GM19239 (cell line): ENCODE results near the gene SLC38A8.
A peak's percentile ranks its signal among the peaks of the same experiment; 100 is the strongest.

Experiments
- DNase-seq: peaks from one replicate; pipeline ENCODE4 v3.0.0; 2011; ENCODE audit warnings: low spot score; ENCODE audit not compliant: insufficient read length
- FAIRE-seq: peaks from 2 replicates; lab custom pipeline; 2011; peaks lifted over from hg19 to GRCh38; lab: Jason Lieb, UNC

Gene SLC38A8

DNA sequence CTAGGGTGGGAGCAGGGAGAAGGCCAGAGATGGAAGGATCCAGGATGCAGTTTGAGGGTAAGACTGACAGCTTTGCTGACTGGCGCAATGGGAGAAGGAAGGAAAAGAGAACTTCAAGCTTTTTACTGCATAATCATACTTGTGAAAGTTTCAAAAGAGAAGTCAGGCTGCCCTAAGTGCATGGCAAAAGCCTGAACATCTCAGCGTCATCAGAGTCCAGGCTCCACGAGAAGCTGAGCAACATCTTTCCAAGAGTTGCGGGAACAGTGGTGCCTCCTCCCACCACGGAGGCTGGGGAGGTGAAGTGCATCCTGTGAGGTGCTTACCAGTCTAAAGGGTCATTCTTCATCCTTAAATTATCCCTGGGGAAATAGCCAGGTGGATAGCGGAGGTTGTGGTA is 26.9 kb upstream of the SLC38A8 start:
- DNase-seq, result no peak
- no peak for FAIRE-seq

DNA sequence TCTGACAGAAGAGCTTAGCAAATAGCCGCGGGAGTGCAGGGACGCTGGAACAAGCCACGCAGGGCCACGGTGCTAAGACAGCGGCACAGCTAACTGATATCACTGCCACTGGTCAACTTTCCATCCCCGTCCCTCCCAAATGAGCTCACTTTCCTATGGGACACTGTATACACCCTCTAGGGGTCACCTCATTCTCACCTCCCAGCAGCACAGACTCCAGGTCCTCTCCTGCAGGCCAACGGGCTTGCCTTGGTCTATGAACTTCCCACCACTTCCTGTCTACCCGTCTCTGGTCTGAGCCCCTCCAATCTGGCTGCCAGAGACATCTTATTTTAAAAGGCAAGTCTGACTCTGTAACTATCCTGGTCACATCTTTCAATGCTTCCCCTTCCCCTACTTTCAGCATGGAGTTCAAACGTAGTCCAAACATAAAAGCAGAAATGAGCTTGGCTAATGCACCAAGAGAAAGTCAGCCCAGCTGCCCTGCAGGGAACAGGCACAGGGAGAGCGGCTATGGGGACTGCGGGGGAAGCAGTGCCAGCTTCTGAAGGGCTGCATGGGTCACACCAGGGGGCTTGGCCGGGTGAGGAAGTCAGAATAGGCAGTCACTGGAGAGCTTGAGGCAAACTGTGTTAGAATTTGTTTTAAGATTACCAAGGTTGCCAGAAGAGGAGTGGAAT is 26.3 kb upstream of the SLC38A8 start:
- DNase-seq (no peak), FAIRE-seq (no peak)

DNA sequence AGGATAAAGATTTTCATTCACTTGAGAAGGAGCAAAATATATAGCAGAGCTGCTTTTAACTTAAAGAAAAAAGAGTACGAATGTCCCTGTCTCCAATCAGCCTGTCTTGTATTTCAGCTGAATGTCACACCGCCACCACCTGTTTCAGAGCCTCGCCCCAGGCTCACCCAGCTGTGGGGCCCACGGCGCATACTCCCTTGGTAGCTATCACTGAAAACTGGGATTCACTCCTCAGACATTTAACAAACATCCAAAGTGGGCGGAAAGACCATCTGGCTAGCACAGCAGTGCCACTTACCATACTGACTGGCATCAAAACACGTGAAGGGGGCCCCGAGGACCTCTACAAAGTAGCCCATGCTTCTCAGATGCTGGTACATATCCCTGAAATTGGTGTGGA is 25.4 kb upstream of the SLC38A8 start:
- no peak for DNase-seq
- FAIRE-seq, result no peak

DNA sequence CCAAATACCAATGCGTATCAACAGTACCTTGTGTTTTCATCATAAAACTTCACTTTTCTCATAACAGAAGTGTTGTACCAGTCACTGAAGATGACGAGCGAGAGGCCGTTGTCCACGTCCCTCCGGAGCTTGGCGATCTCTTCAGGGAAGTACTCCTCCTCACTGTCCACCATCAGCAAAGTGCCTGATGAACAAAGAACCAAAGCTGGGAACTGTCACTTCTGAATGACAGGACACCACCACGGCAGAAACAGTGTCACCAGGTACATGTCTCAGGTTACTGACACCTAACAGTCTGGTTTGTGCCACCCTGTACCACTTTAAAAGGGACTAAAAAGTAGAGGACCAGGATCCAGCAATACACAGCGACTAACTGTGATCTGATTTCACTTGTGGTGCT is 25.0 kb upstream of the SLC38A8 start:
- FAIRE-seq (no peak), DNase-seq (no peak)

DNA sequence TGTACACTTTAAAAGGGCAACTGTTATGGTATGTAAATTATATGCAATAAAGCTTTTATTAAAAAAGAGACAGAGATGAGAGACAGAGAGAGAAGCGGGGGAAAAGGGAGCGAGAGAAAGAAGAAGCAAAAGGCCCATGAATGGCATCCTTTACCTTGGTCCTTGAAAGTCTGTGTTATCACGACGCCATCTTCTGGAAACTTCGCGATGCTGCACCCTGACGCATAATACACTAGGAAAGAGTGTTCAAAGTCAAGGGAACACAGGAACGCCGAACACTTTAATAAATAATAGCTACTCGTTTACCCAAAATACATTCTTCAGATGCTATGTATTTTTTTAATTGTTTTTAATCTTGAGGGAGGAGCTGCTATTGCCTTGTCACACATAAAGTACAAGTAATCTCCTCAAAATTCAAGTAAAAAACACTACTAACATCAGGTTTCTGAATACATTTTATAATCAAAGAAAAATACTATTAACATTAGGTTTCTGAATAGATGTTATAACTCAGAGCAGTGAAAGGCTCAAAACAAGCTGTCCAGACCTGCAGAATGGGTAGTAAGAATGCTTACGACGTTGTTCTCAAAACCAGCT is 23.0 kb upstream of the SLC38A8 start:
- FAIRE-seq, result peak; percentile 8
- DNase-seq, result no peak

DNA sequence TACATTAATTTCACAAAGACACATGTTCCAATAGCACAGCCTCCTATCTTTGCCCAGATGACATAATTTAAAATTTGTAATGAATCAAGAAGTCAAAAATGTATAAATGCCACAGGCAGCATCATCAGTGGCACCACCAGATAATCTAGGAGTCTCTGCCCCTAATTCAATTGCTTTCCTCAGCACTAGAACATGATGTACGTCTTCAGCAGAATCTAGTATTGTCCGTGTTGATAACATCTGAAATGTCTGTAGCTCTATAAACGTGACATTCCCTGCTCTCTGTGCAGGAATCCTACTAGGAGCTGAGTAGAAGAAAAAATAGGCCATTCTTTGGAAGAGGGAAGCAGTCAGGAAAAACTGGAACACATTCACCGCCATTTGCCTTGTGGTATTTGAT is 21.4 kb upstream of the SLC38A8 start:
- no peak for DNase-seq

DNA sequence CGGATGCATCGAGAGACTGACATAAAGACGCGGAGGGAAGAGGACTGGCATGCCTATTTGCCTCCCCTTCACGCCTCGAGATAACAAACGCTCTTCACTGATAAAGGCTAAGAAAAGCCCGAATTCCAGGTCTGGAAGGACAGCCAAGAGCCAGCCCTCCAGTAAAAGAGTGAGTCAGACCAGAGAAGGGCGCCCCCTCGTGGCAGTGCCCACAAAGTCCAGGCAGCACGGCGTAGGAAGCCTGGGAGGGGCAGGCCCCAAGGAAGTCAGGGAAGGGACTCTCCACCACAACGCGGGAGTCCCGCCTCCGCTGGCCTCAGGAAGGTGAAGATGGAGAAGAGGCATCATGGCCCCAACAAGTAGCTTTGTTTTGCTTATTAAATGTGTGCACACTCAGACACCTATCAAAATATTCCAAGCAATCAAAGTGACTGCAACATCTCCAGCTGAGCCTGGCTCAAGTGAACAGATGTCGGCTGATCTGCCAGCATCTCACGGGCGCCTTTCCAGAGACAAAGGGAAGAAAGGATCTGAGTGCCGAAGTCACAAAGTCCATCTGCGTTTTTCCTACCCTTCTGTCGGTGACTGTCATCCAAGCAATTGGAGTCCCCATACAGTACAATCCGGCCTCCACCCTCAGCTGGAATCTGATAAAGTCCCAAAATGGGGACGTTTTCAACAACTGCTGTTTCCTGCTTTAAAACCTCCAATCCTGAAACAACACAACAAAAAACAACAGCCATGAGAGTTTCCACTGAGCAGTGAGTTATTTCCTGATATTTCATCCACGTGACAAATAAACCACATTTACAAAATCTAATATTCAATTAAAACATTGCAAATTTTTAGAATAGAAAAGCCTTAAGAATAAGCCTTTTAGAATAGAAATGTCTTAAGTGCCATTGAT is 20.4 kb upstream of the SLC38A8 start:
- FAIRE-seq (no peak), DNase-seq (peak; percentile 46)

More for the DNA sequence above, 21.4 kb upstream of the SLC38A8 start:
- FAIRE-seq, result no peak

DNA sequence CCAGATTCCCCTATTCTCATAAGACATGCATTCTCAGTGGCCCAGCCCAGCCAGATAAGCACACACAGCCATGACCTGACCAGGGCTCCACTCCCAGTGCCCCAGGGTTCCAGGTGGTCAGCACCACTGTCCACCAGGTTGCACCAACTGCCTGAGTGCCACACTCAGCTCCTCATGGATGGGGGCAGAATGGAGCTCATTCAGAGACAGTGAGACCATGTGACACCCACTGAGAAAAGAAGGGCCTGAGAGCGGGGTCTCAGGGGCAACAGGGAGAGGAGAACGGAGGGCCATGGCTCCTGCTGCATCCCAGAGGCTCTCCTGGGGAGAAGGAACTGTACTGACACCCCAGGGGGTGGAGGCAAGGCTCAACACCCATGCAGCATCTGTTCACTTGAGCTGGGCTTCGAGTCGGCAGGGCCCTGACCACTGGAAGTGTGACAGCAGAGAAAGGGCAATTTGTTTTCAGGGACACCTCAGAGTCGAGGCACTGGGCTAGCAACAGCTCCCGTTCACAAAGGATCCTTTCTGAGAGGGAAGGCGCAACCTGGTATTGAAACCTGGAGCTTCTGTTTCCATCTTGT is 18.7 kb upstream of the SLC38A8 start:
- no peak for FAIRE-seq
- no peak for DNase-seq

DNA sequence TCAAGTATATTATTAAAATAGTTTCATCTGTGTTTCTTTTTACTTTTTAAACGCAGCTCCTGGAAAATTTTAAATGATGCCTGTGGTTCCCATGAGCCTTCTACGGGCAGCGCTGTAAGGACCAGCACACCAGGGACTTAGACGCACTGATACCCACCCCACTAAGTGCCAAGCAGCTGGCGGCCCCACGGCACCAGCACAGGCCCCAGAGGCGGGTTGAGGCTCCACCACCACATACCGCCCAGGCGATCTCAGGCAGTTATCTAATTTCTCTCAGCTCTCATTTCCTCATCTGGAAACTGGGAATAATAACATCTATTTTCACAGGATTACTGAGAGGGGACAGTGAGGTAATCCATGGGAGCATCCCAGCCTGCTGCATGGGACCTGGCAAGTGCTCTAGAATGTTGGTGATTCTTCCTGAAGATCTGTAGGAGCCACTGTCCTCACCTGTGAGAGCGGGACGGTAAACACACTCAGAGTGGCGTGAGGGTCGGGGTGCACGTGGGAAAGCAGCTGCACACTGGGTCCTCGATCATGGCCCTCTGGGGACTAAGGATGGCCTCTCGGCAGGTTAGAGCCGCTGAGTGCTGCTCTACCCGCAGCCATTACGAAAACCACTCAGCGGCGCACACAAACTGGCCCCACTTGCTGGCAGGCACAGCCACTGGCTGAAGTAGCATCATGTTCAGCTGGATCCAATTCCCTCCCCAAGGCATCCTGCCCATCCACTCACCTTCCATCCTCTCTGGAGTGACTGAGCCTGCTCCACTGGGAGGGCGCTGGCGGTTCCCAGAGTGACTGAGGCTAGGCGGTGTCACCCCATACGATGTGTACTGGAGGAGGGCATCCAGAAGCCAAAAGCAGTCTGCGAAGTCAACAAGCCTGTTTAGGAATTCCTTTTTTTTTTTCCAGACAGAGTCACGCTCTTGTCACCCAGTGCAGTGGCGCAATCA is 17.6 kb upstream of the SLC38A8 start:
- no peak for FAIRE-seq
- DNase-seq, result no peak

DNA sequence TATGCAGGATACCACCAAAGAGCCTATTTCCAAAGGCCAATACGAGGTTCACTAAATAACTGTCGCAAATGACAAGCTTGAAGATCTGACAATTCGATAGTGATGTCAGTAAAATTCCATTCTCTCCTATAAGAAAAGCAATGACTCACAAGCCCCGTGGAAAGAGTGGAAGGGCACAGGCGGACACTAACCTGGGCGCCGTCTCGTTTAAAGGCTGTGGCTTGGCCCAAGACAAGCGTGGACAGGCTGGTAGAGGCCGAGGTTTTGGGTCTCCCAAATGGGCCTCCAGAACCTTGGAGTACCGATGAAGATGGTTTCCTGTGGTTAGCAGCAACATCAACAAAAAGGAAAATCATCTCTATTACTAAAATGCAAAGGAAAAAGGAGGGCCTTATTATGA is 16.5 kb upstream of the SLC38A8 start:
- FAIRE-seq, result no peak
- no peak for DNase-seq

DNA sequence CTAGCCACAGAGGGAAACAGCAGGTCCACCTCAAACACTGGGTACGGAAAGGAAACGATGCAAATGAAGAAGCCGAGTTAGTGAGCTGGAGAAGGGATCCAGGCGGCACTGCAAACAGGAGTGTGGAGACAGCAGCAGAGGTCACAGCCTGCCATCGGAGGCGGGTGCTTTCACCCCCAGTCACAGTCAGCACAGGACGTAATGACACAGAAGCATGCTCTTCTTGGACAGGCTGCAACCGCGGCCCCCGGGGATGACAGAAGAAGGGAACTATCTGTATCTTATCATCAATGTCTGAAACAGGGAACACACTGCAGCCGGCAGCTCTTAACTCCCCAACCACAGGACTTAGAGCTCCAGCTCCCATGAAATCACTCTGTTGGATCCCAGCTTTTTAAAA is 16.1 kb upstream of the SLC38A8 start:
- DNase-seq, result no peak
- no peak for FAIRE-seq

DNA sequence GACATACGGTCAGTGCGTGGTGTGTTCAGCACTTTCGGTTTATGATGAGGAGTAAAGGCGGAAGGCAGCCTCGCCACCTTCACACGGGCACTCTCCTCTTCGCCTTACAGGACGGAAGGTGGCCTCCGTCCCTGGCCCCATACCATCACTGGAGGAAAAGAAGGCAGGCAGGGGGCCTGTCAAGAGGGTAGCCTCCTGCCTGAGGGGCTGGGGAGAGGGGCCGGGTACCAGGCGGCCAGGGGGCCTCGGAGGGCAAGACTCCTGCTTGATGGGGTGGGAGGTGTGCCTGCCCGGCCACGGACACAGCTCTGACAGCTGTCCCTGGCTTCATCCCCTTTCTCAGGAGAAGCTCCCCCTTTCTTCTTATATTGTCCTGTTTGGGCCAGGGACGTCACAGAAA is 15.6 kb upstream of the SLC38A8 start:
- DNase-seq, result no peak
- FAIRE-seq, result no peak

DNA sequence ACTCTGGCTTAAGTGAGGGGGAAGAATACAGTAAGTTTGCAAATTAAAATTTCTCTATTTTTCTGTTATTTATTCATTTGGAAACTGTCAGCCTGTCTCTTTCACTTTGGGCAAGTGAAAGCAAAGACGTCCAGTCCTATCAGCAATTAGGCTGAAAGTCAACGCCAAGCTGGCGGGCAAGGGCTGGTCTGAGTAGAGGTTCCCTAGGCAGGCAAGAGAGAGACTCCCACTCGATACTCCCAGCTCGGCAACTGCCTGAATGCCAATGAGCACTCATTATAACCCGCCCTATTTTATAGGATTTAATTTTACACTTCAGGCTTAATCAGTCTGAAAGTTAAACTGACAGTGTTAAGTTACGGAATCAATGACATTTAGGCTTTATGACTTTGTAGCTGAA is 14.3 kb upstream of the SLC38A8 start:
- FAIRE-seq (no peak), DNase-seq (no peak)

DNA sequence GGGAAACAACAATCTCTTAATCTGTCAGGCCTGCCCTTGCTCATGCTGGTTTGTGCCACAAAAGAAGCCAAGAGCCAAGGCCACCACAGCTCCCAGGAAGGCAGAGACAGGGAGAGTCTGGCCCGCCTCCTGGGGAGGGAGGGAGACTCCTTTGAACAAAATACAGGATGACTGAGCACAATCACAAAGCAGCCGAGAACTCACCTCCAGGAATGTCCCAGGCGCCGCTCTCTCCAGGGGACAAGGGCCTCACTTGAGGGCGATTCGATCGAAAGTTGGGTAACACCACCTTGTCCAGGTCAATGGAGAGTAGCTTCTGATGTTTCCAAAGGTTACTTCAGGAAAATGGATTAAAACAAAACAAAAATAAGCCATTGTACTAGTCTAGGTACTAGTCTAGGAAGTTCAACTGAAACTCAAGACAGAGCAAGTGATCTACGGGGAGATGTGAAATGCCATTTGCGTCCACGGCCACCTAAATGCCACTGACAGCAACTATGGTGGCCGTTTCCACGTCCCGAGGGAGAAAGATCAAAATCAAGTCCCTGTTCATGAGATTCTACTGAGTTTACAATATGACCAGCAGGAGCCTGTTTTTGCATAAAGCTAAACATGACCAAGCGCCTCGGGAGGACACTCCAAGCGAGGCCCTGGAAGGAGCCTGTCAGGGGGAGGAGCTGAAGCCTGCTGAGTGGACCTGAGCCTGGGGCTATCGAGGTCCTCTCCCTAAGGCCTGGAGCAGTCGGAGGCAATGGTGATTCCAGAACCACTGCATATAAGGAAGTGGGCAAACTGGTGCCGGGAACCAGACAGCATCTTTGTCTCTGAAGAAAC is 13.4 kb upstream of the SLC38A8 start:
- FAIRE-seq, result no peak

DNA sequence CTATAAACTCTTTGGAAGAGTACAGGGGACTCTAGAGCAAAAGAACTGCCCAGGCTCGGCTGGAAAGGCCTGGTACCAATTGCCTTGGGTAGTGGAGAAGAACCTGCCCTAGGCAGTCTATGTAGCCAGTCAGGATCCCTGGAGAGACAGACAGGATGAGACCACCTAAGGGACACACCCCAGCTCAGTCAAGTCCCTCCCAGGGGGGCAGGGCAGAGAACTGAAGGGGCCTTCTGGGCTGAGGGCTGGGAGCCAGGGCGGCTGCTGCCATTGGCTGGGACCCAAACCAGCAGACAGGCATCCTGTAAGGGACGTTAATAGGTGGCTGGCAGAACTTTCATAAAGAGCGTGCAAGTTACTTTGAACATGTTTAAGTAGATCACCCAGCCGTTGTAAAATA is 12.8 kb upstream of the SLC38A8 start:
- DNase-seq (no peak), FAIRE-seq (no peak)

More for the DNA sequence above, 13.4 kb upstream of the SLC38A8 start:
- DNase-seq, result no peak

DNA sequence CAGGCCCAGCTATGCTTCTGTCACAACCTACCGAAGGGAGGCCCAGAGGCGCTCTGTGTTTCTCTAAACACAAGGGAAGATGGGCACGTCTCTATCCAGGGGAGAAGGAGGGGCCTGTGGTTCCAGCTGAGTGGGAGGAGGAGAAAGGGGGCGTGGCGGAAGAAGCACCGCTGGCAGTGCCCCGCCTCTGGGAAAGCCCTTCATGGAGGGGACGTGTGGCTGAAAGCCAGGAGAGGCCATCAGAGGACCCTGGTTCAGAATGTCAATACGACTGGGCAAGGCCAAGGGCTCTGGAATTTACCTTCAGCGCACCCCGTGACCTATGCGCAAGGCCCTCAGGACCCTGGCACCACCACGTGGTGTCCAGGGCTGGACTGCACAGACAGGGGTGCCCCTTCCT is 12.3 kb upstream of the SLC38A8 start:
- FAIRE-seq, result no peak

DNA sequence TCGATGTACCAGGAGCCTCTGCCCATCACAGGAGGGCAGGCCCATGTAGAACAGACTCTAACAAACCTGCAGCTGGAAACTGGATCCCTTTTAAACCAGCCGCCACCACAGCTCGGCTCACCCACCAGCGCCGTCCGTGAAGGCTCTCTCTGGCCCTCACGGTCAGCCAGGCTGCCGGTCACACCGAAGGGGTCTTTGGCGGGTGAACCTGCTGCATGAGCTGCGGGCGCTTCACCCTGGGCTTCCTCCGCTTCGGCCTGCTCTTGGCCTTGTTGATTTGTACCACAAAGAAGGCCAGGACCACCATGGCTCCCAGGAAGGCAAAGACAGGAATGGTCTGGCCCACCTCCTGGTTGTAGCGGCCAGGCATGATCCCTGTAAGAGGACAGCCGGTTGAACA is 11.7 kb upstream of the SLC38A8 start:
- no peak for FAIRE-seq
- DNase-seq, result no peak

More for the DNA sequence above, 12.3 kb upstream of the SLC38A8 start:
- DNase-seq, result no peak

DNA sequence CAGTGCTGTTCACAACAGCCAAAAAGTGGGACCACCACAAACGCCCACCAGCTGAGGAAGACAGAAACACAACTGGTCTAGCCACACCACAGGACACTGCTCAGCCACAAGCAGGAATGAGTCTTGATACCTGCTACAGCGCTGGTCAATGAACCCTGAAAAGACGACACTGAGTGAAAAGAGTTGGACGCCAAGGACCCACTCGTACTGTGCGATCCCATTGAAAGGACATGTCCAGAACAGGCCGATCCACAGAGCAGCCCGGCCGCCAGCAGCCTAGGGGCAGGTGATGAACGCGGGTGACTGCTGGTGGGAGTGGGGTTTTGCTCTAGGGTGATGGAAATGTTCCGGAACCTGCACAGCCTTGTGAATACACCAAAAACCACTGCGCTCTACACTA is 10.6 kb upstream of the SLC38A8 start:
- DNase-seq (no peak), FAIRE-seq (no peak)

DNA sequence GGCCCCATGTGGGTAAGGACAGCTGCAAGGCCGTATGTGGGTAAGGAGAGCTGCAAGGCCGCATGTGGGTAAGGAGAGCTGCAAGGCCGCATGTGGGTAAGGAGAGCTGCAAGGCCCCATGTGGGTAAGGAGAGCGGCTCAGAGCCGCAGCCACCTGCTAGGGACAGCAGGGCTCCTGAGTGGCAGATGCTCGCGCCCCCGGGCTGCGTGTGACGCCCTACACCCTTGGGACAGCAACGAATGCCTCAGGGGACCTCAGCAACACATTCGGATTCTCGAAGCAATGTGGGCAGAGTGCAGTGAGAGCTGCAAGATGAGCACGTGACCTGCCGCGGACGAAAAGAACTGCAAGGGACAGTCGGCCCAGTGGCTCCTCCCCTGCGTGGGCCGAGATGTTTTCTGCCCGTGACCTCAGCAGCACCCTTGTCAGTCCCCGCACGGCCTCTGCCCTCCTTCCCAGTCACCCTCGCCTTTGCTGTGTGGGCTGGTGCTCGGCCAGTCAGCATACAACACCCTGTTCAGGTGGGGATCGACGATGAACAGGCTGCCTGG is 9.6 kb upstream of the SLC38A8 start:
- DNase-seq (no peak), FAIRE-seq (no peak)
